Prostate gland (tissue), 2 donors: ENCODE results near the gene ZBTB16.

Experiments
- CTCF ChIP-seq, 4 experiments: fragments of 200-600 bp in 2 of 4; fragments of 450-650 bp in 2 of 4; sonication (generic) in 2 of 4; IDR thresholded peaks; 1 replicate in 3 of 4; 2 replicates in 1 of 4; pipeline ENCODE4 v1.5.1; 2016 to 2019; ENCODE audit warnings: antibody characterized with exemption in 4 of 4, mild to moderate bottlenecking in 2 of 4, moderate library complexity in 2 of 4
- POLR2A ChIP-seq: fragments of 450-650 bp; IDR thresholded peaks from one replicate; pipeline ENCODE4 v1.6.1; 2016; ENCODE audit warnings: antibody characterized with exemption, mild to moderate bottlenecking
- POLR2AphosphoS5 ChIP-seq: sonication (generic); formaldehyde crosslinking; IDR thresholded peaks from one replicate; pipeline ENCODE4 v1.6.1; 2017; ENCODE audit warnings: antibody characterized with exemption

GRCh38 chr11:114031967-114032320 lies 27.6 kb upstream of the ZBTB16 start:
- TF ChIP-seq CTCF (IDR thresholded peaks at IDR 0.05) (no peak), POLR2A (no peak), POLR2AphosphoS5 (no peak)
